Muscle layer of duodenum (tissue), 2 donors: Measurements from ENCODE around the gene CCDC63.

Experiments
- H3K27ac ChIP-seq: one replicate; pipeline ENCODE4 v1.7.0; 2013; ENCODE audit warnings: mild to moderate bottlenecking, low read length
- H3K27me3 ChIP-seq: one replicate; pipeline ENCODE4 v1.7.0; 2013; ENCODE audit warnings: low read depth, mild to moderate bottlenecking, control low read depth, low read length
- H3K36me3 ChIP-seq, 2 donors: one replicate each; pipeline ENCODE4 v1.7.0; 2013; ENCODE audit warnings: low read length in 2 of 2, control low read depth in 1 of 2, mild to moderate bottlenecking in 1 of 2; ENCODE audit not compliant: insufficient read depth in 2 of 2, control insufficient read depth in 1 of 2
- H3K4me1 ChIP-seq, 2 donors: one replicate each; pipeline ENCODE4 v1.7.0; 2013; ENCODE audit warnings: low read length in 2 of 2, mild to moderate bottlenecking in 2 of 2, control low read depth in 1 of 2, moderate library complexity in 1 of 2; ENCODE audit not compliant: insufficient read depth in 2 of 2, control insufficient read depth in 1 of 2
- H3K4me3 ChIP-seq, 2 donors: one replicate each; pipeline ENCODE4 v1.7.0; 2013; ENCODE audit warnings: low read length in 2 of 2, low read depth in 1 of 2, mild to moderate bottlenecking in 1 of 2
- H3K9me3 ChIP-seq, 2 donors: one replicate each; pipeline ENCODE4 v1.7.0; 2013; ENCODE audit warnings: low read length in 2 of 2, control low read depth in 1 of 2, mild to moderate bottlenecking in 1 of 2; ENCODE audit not compliant: control insufficient read depth in 1 of 2
- donor health status: healthy.

CCDC63 gene

GRCh38 chr12:110860833-110861296, 14.1 kb downstream of the CCDC63 start:
- no peaks in the 10 kb centered on the region for H3K4me1 ChIP-seq
- H3K9me3 ChIP-seq: no peaks in the 10 kb centered on the region
- no peaks in the 10 kb centered on the region for H3K36me3 ChIP-seq
- no peak overlapping the region for H3K4me3 ChIP-seq
- H3K27me3 ChIP-seq: no peaks in the 10 kb centered on the region
- no peak overlapping the region for H3K27ac ChIP-seq

GRCh38 chr12:110861729-110862128, 14.9 kb downstream of the CCDC63 start:
- Histone ChIP-seq H3K36me3 (no peaks in the 10 kb centered on the region), H3K4me1 (no peaks in the 10 kb centered on the region), H3K27me3 (no peaks in the 10 kb centered on the region), H3K9me3 (no peaks in the 10 kb centered on the region), H3K4me3 (no peak overlapping the region), H3K27ac (no peak overlapping the region)

- no peaks in the 10 kb centered on the region for H3K4me1 ChIP-seq
- no peaks in the 10 kb centered on the region for H3K9me3 ChIP-seq
- no peak overlapping the region for H3K4me3 ChIP-seq
Measured at GRCh38 chr12:110862329-110862728, 15.5 kb downstream of the CCDC63 start.

GRCh38 chr12:110863161-110863560, 16.4 kb downstream of the CCDC63 start:
- Histone ChIP-seq H3K9me3 (no peaks in the 10 kb centered on the region), H3K27ac (no peak overlapping the region), H3K4me1 (no peaks in the 10 kb centered on the region), H3K36me3 (no peaks in the 10 kb centered on the region), H3K27me3 (no peaks in the 10 kb centered on the region), H3K4me3 (no peak overlapping the region)

More at GRCh38 chr12:110862329-110862728, 15.5 kb downstream of the CCDC63 start:
- Histone ChIP-seq H3K27me3 (no peaks in the 10 kb centered on the region), H3K36me3 (no peaks in the 10 kb centered on the region), H3K27ac (no peak overlapping the region)

GRCh38 chr12:110865521-110865920, 18.7 kb downstream of the CCDC63 start:
- Histone ChIP-seq H3K4me3 (no peak overlapping the region), H3K36me3 (no peaks in the 10 kb centered on the region), H3K9me3 (no peaks in the 10 kb centered on the region), H3K27me3 (no peaks in the 10 kb centered on the region), H3K27ac (no peak overlapping the region), H3K4me1 (no peaks in the 10 kb centered on the region)

- Histone ChIP-seq H3K27me3 (no peaks in the 10 kb centered on the region), H3K36me3 (no peaks in the 10 kb centered on the region), H3K4me1 (no peaks in the 10 kb centered on the region), H3K27ac (no peak overlapping the region), H3K9me3 (no peaks in the 10 kb centered on the region), H3K4me3 (no peak overlapping the region)
Measured at GRCh38 chr12:110869026-110869425, 22.2 kb downstream of the CCDC63 start.

- H3K9me3 ChIP-seq: no peaks in the 10 kb centered on the region
- H3K27me3 ChIP-seq: no peaks in the 10 kb centered on the region
- H3K4me1 ChIP-seq: no peaks in the 10 kb centered on the region
- H3K4me3 ChIP-seq: no peak overlapping the region
- no peaks in the 10 kb centered on the region for H3K36me3 ChIP-seq
- H3K27ac ChIP-seq: no peak overlapping the region
Measured at GRCh38 chr12:110869803-110870202, 23.0 kb downstream of the CCDC63 start.

GRCh38 chr12:110872100-110872499, 25.3 kb downstream of the CCDC63 start:
- Histone ChIP-seq H3K4me1 (no peaks in the 10 kb centered on the region), H3K36me3 (no peaks in the 10 kb centered on the region), H3K27ac (no peak overlapping the region), H3K4me3 (no peak overlapping the region), H3K27me3 (no peaks in the 10 kb centered on the region), H3K9me3 (no peaks in the 10 kb centered on the region)

- no peak overlapping the region for H3K4me3 ChIP-seq
- H3K27ac ChIP-seq: no peak overlapping the region
Measured at GRCh38 chr12:110874351-110874750, 27.6 kb downstream of the CCDC63 start.

GRCh38 chr12:110874781-110875180, 28.0 kb downstream of the CCDC63 start:
- Histone ChIP-seq H3K4me3 (no peak overlapping the region), H3K9me3 (no peaks in the 10 kb centered on the region), H3K27me3 (no peaks in the 10 kb centered on the region), H3K36me3 (no peaks in the 10 kb centered on the region), H3K27ac (no peak overlapping the region), H3K4me1 (no peaks in the 10 kb centered on the region)

More at GRCh38 chr12:110874351-110874750, 27.6 kb downstream of the CCDC63 start:
- Histone ChIP-seq H3K4me1 (no peaks in the 10 kb centered on the region), H3K9me3 (no peaks in the 10 kb centered on the region), H3K36me3 (no peaks in the 10 kb centered on the region), H3K27me3 (no peaks in the 10 kb centered on the region)

- no peaks in the 10 kb centered on the region for H3K9me3 ChIP-seq
- H3K27ac ChIP-seq: no peak overlapping the region
- H3K27me3 ChIP-seq: no peaks in the 10 kb centered on the region
- H3K4me1 ChIP-seq: no peaks in the 10 kb centered on the region
- no peaks in the 10 kb centered on the region for H3K36me3 ChIP-seq
- no peak overlapping the region for H3K4me3 ChIP-seq
Measured at GRCh38 chr12:110880651-110881050, 33.9 kb downstream of the CCDC63 start.

GRCh38 chr12:110883251-110883650, 36.5 kb downstream of the CCDC63 start:
- no peaks in the 10 kb centered on the region for H3K4me1 ChIP-seq
- no peaks in the 10 kb centered on the region for H3K27me3 ChIP-seq
- no peak overlapping the region for H3K4me3 ChIP-seq
- no peaks in the 10 kb centered on the region for H3K9me3 ChIP-seq
- no peaks in the 10 kb centered on the region for H3K36me3 ChIP-seq
- no peak overlapping the region for H3K27ac ChIP-seq
